ENCODE data around the gene GSG1L.

DNA sequence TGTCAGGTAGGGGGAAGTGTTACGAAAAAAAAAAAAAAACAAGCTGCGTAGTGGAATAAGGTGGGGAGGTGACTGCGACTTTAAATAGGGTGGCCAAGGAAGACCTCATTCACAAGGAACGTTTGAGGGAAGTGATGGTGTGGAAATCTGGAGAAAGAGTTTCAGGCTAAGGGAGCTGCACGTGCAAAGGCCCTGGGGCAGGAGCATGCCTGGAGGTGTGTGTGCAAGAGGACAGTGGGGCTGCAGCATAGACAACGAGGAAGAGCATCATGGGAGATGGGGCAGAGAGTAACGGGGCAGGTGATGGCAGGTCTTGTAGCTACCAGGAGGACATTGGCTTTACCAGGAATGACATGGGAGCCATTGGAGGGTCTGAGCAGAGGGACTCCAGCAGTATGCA is 12.0 kb downstream of the GSG1L start:
- no peak for TF ChIP-seq EZH2 (IDR thresholded peaks at IDR 0.05; ENCODE audit: low read length)
- TF ChIP-seq, protein P1, sequence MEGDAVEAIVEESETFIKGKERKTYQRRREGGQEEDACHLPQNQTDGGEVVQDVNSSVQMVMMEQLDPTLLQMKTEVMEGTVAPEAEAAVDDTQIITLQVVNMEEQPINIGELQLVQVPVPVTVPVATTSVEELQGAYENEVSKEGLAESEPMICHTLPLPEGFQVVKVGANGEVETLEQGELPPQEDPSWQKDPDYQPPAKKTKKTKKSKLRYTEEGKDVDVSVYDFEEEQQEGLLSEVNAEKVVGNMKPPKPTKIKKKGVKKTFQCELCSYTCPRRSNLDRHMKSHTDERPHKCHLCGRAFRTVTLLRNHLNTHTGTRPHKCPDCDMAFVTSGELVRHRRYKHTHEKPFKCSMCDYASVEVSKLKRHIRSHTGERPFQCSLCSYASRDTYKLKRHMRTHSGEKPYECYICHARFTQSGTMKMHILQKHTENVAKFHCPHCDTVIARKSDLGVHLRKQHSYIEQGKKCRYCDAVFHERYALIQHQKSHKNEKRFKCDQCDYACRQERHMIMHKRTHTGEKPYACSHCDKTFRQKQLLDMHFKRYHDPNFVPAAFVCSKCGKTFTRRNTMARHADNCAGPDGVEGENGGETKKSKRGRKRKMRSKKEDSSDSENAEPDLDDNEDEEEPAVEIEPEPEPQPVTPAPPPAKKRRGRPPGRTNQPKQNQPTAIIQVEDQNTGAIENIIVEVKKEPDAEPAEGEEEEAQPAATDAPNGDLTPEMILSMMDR (optimal IDR thresholded peaks at IDR 0.05 in 1 of 3, IDR thresholded peaks at IDR 0.05 in 1 of 3, conservative IDR thresholded peaks at IDR 0.05 in 1 of 3; ENCODE audit: extremely low read depth in 1 of 3, insufficient read depth in 2 of 3, low read length in 3 of 3): no peak

All from keratinocyte (primary cell).